ENCODE measurements around the gene NR6A1. TPM values are rescaled to one million over a fixed set of nuclear protein-coding genes. Genes with fewer than 3 reads are reported as not detected.
A peak's percentile ranks its signal among the peaks of the same experiment; 100 is the strongest.

NR6A1 gene
- total and polyA plus RNA-seq, 2 of the 13 experiments (the other 11 are each of a cell fraction or from before 2014, with no cell fraction given): 28.1 to 31.5 TPM

GRCh38 chr9:124510650-124511425, 260.3 kb downstream of the NR6A1 start (continued):
- no peak for TF ChIP-seq ZNF761 (CRISPR knock-in tag; conservative IDR thresholded peaks at IDR 0.05)
- TF ChIP-seq TBX2 (CRISPR knock-in tag; IDR thresholded peaks at IDR 0.05; ENCODE audit: borderline replicate concordance): peak; percentile 83
- TF ChIP-seq TFAP4 (IDR thresholded peaks at IDR 0.05; ENCODE audit: borderline replicate concordance, low read depth): peak; percentile 93
- TF ChIP-seq, protein P1, sequence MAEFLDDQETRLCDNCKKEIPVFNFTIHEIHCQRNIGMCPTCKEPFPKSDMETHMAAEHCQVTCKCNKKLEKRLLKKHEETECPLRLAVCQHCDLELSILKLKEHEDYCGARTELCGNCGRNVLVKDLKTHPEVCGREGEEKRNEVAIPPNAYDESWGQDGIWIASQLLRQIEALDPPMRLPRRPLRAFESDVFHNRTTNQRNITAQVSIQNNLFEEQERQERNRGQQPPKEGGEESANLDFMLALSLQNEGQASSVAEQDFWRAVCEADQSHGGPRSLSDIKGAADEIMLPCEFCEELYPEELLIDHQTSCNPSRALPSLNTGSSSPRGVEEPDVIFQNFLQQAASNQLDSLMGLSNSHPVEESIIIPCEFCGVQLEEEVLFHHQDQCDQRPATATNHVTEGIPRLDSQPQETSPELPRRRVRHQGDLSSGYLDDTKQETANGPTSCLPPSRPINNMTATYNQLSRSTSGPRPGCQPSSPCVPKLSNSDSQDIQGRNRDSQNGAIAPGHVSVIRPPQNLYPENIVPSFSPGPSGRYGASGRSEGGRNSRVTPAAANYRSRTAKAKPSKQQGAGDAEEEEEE (CRISPR knock-in tag; IDR thresholded peaks at IDR 0.05; ENCODE audit: borderline replicate concordance): no peak
- TF ChIP-seq RFXAP (CRISPR knock-in tag; IDR thresholded peaks at IDR 0.05; ENCODE audit: borderline replicate concordance): no peak
- no peak for TF ChIP-seq TSC22D2 (CRISPR knock-in tag; IDR thresholded peaks at IDR 0.05; ENCODE audit: borderline replicate concordance)
- TF ChIP-seq, protein P2, sequence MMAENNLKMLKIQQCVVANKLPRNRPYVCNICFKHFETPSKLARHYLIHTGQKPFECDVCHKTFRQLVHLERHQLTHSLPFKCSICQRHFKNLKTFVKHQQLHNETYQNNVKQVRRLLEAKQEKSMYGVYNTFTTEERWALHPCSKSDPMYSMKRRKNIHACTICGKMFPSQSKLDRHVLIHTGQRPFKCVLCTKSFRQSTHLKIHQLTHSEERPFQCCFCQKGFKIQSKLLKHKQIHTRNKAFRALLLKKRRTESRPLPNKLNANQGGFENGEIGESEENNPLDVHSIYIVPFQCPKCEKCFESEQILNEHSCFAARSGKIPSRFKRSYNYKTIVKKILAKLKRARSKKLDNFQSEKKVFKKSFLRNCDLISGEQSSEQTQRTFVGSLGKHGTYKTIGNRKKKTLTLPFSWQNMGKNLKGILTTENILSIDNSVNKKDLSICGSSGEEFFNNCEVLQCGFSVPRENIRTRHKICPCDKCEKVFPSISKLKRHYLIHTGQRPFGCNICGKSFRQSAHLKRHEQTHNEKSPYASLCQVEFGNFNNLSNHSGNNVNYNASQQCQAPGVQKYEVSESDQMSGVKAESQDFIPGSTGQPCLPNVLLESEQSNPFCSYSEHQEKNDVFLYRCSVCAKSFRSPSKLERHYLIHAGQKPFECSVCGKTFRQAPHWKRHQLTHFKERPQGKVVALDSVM (CRISPR knock-in tag; IDR thresholded peaks at IDR 0.05): no peak
- TF ChIP-seq ZNF569 (CRISPR knock-in tag; IDR thresholded peaks at IDR 0.05; ENCODE audit: borderline replicate concordance): no peak
- no peak for TF ChIP-seq HNRNPLL (IDR thresholded peaks at IDR 0.05; ENCODE audit: low read depth, low read length, poor library complexity, severe bottlenecking)
- TF ChIP-seq U2AF1 (optimal IDR thresholded peaks at IDR 0.05; ENCODE audit: low read depth, low read length): no peak
- TF ChIP-seq ZBTB8A (CRISPR knock-in tag; IDR thresholded peaks at IDR 0.05; ENCODE audit: borderline replicate concordance, low read depth): no peak
- TF ChIP-seq U2AF2 (IDR thresholded peaks at IDR 0.05; ENCODE audit: low read depth, low read length): no peak
- no peak for TF ChIP-seq NBN (conservative IDR thresholded peaks at IDR 0.05)
- TF ChIP-seq ZBTB42 (CRISPR knock-in tag; IDR thresholded peaks at IDR 0.05): no peak
- 0 out of 2 replicates have a peak, but pooled peaks have one; percentile 27 for TF ChIP-seq KMT2B (CRISPR knock-in tag; IDR thresholded peaks at IDR 0.05)
- TF ChIP-seq, protein P3, sequence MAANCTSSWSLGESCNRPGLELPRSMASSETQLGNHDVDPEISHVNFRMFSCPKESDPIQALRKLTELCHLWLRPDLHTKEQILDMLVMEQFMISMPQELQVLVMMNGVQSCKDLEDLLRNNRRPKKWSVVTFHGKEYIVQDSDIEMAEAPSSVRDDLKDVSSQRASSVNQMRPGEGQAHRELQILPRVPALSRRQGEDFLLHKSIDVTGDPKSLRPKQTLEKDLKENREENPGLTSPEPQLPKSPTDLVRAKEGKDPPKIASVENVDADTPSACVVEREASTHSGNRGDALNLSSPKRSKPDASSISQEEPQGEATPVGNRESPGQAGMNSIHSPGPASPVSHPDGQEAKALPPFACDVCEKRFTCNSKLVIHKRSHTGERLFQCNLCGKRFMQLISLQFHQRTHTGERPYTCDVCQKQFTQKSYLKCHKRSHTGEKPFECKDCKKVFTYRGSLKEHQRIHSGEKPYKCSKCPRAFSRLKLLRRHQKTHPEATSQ (CRISPR knock-in tag; IDR thresholded peaks at IDR 0.05; ENCODE audit: borderline replicate concordance): no peak
- TF ChIP-seq, protein P4, sequence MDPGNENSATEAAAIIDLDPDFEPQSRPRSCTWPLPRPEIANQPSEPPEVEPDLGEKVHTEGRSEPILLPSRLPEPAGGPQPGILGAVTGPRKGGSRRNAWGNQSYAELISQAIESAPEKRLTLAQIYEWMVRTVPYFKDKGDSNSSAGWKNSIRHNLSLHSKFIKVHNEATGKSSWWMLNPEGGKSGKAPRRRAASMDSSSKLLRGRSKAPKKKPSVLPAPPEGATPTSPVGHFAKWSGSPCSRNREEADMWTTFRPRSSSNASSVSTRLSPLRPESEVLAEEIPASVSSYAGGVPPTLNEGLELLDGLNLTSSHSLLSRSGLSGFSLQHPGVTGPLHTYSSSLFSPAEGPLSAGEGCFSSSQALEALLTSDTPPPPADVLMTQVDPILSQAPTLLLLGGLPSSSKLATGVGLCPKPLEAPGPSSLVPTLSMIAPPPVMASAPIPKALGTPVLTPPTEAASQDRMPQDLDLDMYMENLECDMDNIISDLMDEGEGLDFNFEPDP (CRISPR knock-in tag; conservative IDR thresholded peaks at IDR 0.05): no peak
- TF ChIP-seq, protein P5, sequence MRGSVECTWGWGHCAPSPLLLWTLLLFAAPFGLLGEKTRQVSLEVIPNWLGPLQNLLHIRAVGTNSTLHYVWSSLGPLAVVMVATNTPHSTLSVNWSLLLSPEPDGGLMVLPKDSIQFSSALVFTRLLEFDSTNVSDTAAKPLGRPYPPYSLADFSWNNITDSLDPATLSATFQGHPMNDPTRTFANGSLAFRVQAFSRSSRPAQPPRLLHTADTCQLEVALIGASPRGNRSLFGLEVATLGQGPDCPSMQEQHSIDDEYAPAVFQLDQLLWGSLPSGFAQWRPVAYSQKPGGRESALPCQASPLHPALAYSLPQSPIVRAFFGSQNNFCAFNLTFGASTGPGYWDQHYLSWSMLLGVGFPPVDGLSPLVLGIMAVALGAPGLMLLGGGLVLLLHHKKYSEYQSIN (CRISPR knock-in tag; IDR thresholded peaks at IDR 0.05; ENCODE audit: borderline replicate concordance): no peak
- TF ChIP-seq NAIF1 (CRISPR knock-in tag; IDR thresholded peaks at IDR 0.05; ENCODE audit: borderline replicate concordance): no peak
- TF ChIP-seq ATF1 (CRISPR knock-in tag; IDR thresholded peaks at IDR 0.05): no peak
